Sigmoid colon (tissue), 7 donors: ENCODE results near the gene SERPINH1. TPM values are rescaled to one million over a fixed set of nuclear protein-coding genes. Genes with fewer than 3 reads are reported as not detected.

Experiments
- DNase-seq: peaks from one replicate; pipeline ENCODE4 v3.0.0-alpha.2; 2019
- H3K27ac ChIP-seq, 4 donors: fragments of 200-600 bp; sonication (generic); one replicate each; pipeline ENCODE4 v1.5.1; 2016 to 2019; ENCODE audit warnings: mild to moderate bottlenecking in 1 of 4
- H3K27me3 ChIP-seq, 3 donors: fragments of 200-600 bp; sonication (generic); one replicate each; pipeline ENCODE4 v1.5.1; 2019; ENCODE audit warnings: mild to moderate bottlenecking in 1 of 3
- H3K36me3 ChIP-seq, 4 donors: fragments of 200-600 bp; sonication (generic); one replicate each; pipeline ENCODE4 v1.5.1; 2016 to 2019
- H3K4me1 ChIP-seq, 4 donors: fragments of 200-600 bp; sonication (generic); one replicate each; pipeline ENCODE4 v1.5.1; 2017 to 2019
- H3K4me3 ChIP-seq, 4 donors: fragments of 200-600 bp; sonication (generic); one replicate each; pipeline ENCODE4 v1.5.1; 2017 to 2019; ENCODE audit warnings: mild to moderate bottlenecking in 2 of 4, moderate library complexity in 1 of 4
- H3K9me3 ChIP-seq, 4 donors: fragments of 200-600 bp in 3 of 4; sonication (generic) in 3 of 4; one replicate each; pipeline versions ENCODE4 v1.5.1 to v1.6.1; 2013 to 2019
- CTCF ChIP-seq, 4 experiments: fragments of 450-650 bp in 3 of 4; fragments of 200-600 bp in 1 of 4; IDR thresholded peaks; one replicate each; pipeline ENCODE4 v1.5.1; 2016 to 2019; ENCODE audit warnings: antibody characterized with exemption in 4 of 4, mild to moderate bottlenecking in 3 of 4, moderate library complexity in 2 of 4
- EP300 ChIP-seq, 4 donors: sonication (generic); formaldehyde crosslinking; IDR thresholded peaks; one replicate each; pipeline ENCODE4 v1.6.1; 2017; ENCODE audit warnings: antibody characterized with exemption in 4 of 4
- POLR2A ChIP-seq, 2 donors: fragments of 450-650 bp; IDR thresholded peaks; one replicate each; pipeline ENCODE4 v1.6.1; 2016; ENCODE audit warnings: antibody characterized with exemption in 2 of 2, mild to moderate bottlenecking in 2 of 2, moderate library complexity in 2 of 2
- POLR2AphosphoS5 ChIP-seq, 4 donors: sonication (generic); formaldehyde crosslinking; IDR thresholded peaks; one replicate each; pipeline ENCODE4 v1.6.1; 2017; ENCODE audit warnings: antibody characterized with exemption in 4 of 4
- whole genome bisulfite sequencing, 2 donors: extraction: QIAGEN DNeasy Blood & Tissue Kit; methylation state at CpG; one replicate each; pipeline ENCODE4 v1.1.7; 2013; 5-methylcytosine and 5-hydroxymethylcytosine counted together
- intact Hi-C: fragments of 100-400 bp; cut with DNase I; formaldehyde crosslinking; loops from one replicate; pipeline ENCODE4 v1.15.1; 2023
- polyA plus RNA-seq, 3 donors: library from polyadenylated mRNA; stranded (reverse); fragments of 200-250 nt; gene quantifications; one replicate each; pipeline ENCODE4 v1.2.3, GENCODE V29; 2013
- total RNA-seq, 4 donors: library from RNA; depleted of rRNA; stranded (reverse); fragments of >200 nt; gene quantifications; one replicate each; pipeline ENCODE4 v1.1.0, GENCODE V29; 2016
- donor health status: healthy with polysubstance abuse.
- donor health status: Bipolar disorder and iron deficiency.
- donor health status: healthy.

The SERPINH1 gene
- total and polyA plus RNA-seq, 7 donors = 12.0 to 201 (median 151) TPM

DNA sequence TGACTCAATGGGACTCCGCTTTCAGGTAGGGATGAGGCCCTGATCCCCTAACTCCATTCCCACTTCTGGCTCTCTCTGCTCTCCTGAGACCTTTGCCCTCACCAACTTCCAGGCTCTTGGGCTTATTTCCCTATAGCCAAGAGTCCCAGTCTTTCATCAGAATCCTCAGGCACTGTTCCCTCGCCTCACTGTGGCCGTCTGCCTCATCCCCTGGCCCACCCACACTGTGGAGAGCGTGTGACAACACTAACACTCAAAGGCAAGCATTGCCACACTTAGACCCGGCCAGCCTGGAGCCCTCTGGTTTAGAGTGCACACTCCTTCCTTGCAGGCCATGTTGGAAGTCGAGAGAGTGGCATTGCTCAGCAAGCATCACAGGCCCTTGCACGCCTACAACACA is 27.0 kb downstream of the SERPINH1 start:
- DNase-seq = no peak
- intact Hi-C loops = loop anchor here (10.0 kb wide), 1 partner anchor 226 kb away; the partner anchor contains the start of gene UVRAG
- Histone ChIP-seq H3K4me3 (no peak overlapping the region), H3K36me3 (no peaks in the 10 kb centered on the region), H3K4me1 (peaks cover 0 to 10% (median 8%) of the 10 kb centered on the region in 4 donors), H3K9me3 (no peaks in the 10 kb centered on the region), H3K27ac (no peak overlapping the region), H3K27me3 (no peaks in the 10 kb centered on the region)
- WGBS, 2 donors = 89 to 90% methylated on average over 7 of the region's 7 CpGs
- no peak for TF ChIP-seq CTCF (IDR thresholded peaks at IDR 0.05)
- no peak for TF ChIP-seq POLR2AphosphoS5 (IDR thresholded peaks at IDR 0.05)
- TF ChIP-seq POLR2A (IDR thresholded peaks at IDR 0.05) = no peak
- no peak for TF ChIP-seq EP300 (IDR thresholded peaks at IDR 0.05)

GRCh38 chr11:75589933-75590332 is 27.9 kb downstream of the SERPINH1 start:
- H3K4me1 ChIP-seq = peaks cover 0 to 5% (median 2%) of the 10 kb centered on the region in 4 donors
- intact Hi-C loops = loop anchor here (10.0 kb wide), 1 partner anchor 225 kb away; the partner anchor contains the start of gene UVRAG
- WGBS, 2 donors = 66 to 74% methylated on average over 2 of the region's 2 CpGs
- no peak for TF ChIP-seq CTCF (IDR thresholded peaks at IDR 0.05)
- no peak for TF ChIP-seq EP300 (IDR thresholded peaks at IDR 0.05)
- TF ChIP-seq POLR2AphosphoS5 (IDR thresholded peaks at IDR 0.05) = no peak
- no peak for TF ChIP-seq POLR2A (IDR thresholded peaks at IDR 0.05)
- no peak overlapping the region for H3K4me3 ChIP-seq
- no peaks in the 10 kb centered on the region for H3K9me3 ChIP-seq
- no peak for DNase-seq
- no peaks in the 10 kb centered on the region for H3K36me3 ChIP-seq
- H3K27ac ChIP-seq = no peak overlapping the region
- H3K27me3 ChIP-seq = no peaks in the 10 kb centered on the region

GRCh38 chr11:75591371-75591770 is 29.3 kb downstream of the SERPINH1 start:
- no peak overlapping the region for H3K4me3 ChIP-seq
- H3K9me3 ChIP-seq = no peaks in the 10 kb centered on the region
- no peak for DNase-seq
- intact Hi-C loops = no loop called here
- 92% methylated on average over 8 of the region's 8 CpGs for WGBS, 2 donors
- H3K27ac ChIP-seq = no peak overlapping the region
- H3K27me3 ChIP-seq = no peaks in the 10 kb centered on the region
- TF ChIP-seq POLR2AphosphoS5 (IDR thresholded peaks at IDR 0.05) (no peak), POLR2A (IDR thresholded peaks at IDR 0.05) (no peak), CTCF (IDR thresholded peaks at IDR 0.05) (no peak), EP300 (IDR thresholded peaks at IDR 0.05) (no peak)
- no peaks in the 10 kb centered on the region for H3K36me3 ChIP-seq
- H3K4me1 ChIP-seq = peaks cover 0 to 5% (median 2%) of the 10 kb centered on the region in 4 donors

GRCh38 chr11:75591966-75592365 is 29.9 kb downstream of the SERPINH1 start:
- H3K4me3 ChIP-seq = no peak overlapping the region
- no peaks in the 10 kb centered on the region for H3K36me3 ChIP-seq
- TF ChIP-seq CTCF (IDR thresholded peaks at IDR 0.05) (no peak), POLR2A (IDR thresholded peaks at IDR 0.05) (no peak), EP300 (IDR thresholded peaks at IDR 0.05) (no peak), POLR2AphosphoS5 (IDR thresholded peaks at IDR 0.05) (no peak)
- peaks cover 0 to 5% (median 2%) of the 10 kb centered on the region in 4 donors for H3K4me1 ChIP-seq
- no peaks in the 10 kb centered on the region for H3K9me3 ChIP-seq
- DNase-seq = no peak
- no peak overlapping the region for H3K27ac ChIP-seq
- 82 to 85% methylated on average over 6 of the region's 6 CpGs for WGBS, 2 donors
- intact Hi-C loops = no loop called here
- no peaks in the 10 kb centered on the region for H3K27me3 ChIP-seq

GRCh38 chr11:75592715-75593114 is 30.7 kb downstream of the SERPINH1 start:
- Histone ChIP-seq H3K4me3 (no peak overlapping the region), H3K9me3 (no peaks in the 10 kb centered on the region), H3K27ac (no peak overlapping the region), H3K36me3 (no peaks in the 10 kb centered on the region), H3K4me1 (peaks cover 0 to 5% (median 2%) of the 10 kb centered on the region in 4 donors), H3K27me3 (no peaks in the 10 kb centered on the region)
- no peak for TF ChIP-seq POLR2AphosphoS5 (IDR thresholded peaks at IDR 0.05)
- no peak for TF ChIP-seq POLR2A (IDR thresholded peaks at IDR 0.05)
- no peak for TF ChIP-seq CTCF (IDR thresholded peaks at IDR 0.05)
- no peak for TF ChIP-seq EP300 (IDR thresholded peaks at IDR 0.05)
- 16 to 49% methylated on average over 2 of the region's 2 CpGs for WGBS, 2 donors
- intact Hi-C loops = no loop called here
- DNase-seq = no peak
